Endodermal cell (in vitro differentiated cells): Measurements from ENCODE around the gene IDE. TPM values are rescaled to one million over a fixed set of nuclear protein-coding genes. Genes with fewer than 3 reads are reported as not detected.

Experiments used
- DNase-seq: peaks from one replicate; pipeline ENCODE4 v3.0.0-alpha.2; 2017
- H3K27ac ChIP-seq: 2 replicates; pipeline ENCODE4 v1.5.1; 2013; ENCODE audit warnings: mild to moderate bottlenecking, low read depth, low read length, moderate library complexity
- H3K27me3 ChIP-seq: 2 replicates; pipeline ENCODE4 v1.6.1; 2013; ENCODE audit warnings: mild to moderate bottlenecking, low read length, moderate library complexity; ENCODE audit not compliant: insufficient read depth, control insufficient read depth, poor library complexity, severe bottlenecking
- H3K36me3 ChIP-seq: 2 replicates; pipeline ENCODE4 v1.7.0; 2013; ENCODE audit warnings: mild to moderate bottlenecking, low read length, moderate library complexity; ENCODE audit not compliant: control insufficient read depth, insufficient read depth
- H3K4me1 ChIP-seq: one replicate; pipeline ENCODE4 v1.7.0; 2013; ENCODE audit warnings: low read length; ENCODE audit not compliant: control insufficient read depth, insufficient read depth
- H3K4me3 ChIP-seq: 2 replicates; pipeline ENCODE4 v1.5.1; 2013; ENCODE audit warnings: mild to moderate bottlenecking, low read length, moderate library complexity
- H3K9ac ChIP-seq: 2 replicates; pipeline ENCODE4 v1.6.1; 2013; ENCODE audit warnings: mild to moderate bottlenecking, low read length, moderate library complexity; ENCODE audit not compliant: poor library complexity, severe bottlenecking; ENCODE audit errors: extremely low read depth
- H3K9me3 ChIP-seq: 2 replicates; pipeline ENCODE4 v1.6.1; 2013; ENCODE audit warnings: mild to moderate bottlenecking, low read length, moderate library complexity; ENCODE audit not compliant: control insufficient read depth
- H3K27ac Mint-ChIP-seq: 2 replicates; pipeline ENCODE4 v1.8.0; 2020; ENCODE audit warnings: mixed read lengths
- H3K27me3 Mint-ChIP-seq: 2 replicates; pipeline ENCODE4 v1.8.0; 2021; ENCODE audit warnings: mild to moderate bottlenecking, mixed read lengths; ENCODE audit not compliant: insufficient read depth
- H3K36me3 Mint-ChIP-seq: 2 replicates; pipeline ENCODE4 v1.8.0; 2020; ENCODE audit warnings: low read depth, mixed read lengths
- H3K4me1 Mint-ChIP-seq: 2 replicates; pipeline ENCODE4 v1.8.0; 2020; ENCODE audit warnings: mixed read lengths
- H3K4me3 Mint-ChIP-seq: 2 replicates; pipeline ENCODE4 v1.8.0; 2020; ENCODE audit warnings: mild to moderate bottlenecking, moderate library complexity, mixed read lengths
- H3K9me3 Mint-ChIP-seq: 2 replicates; pipeline ENCODE4 v1.8.0; 2020; ENCODE audit warnings: mild to moderate bottlenecking, mixed read lengths
- CTCF ChIP-seq: fragments of 200-600 bp; sonication (generic); conservative IDR thresholded peaks from 2 replicates; pipeline ENCODE4 v1.5.0; 2021; ENCODE audit warnings: antibody characterized with exemption, mild to moderate bottlenecking
- WGBS, 2 experiments: methylation state at CpG; one replicate each; pipeline versions ENCODE4 v1.1.5 to v1.1.7; 2013; ENCODE audit warnings: missing lambda C conversion rate in 2 of 2, mixed read lengths in 1 of 2; ENCODE audit not compliant: insufficient coverage in 1 of 2, insufficient read length in 1 of 2; 5-methylcytosine and 5-hydroxymethylcytosine counted together
- total RNA-seq, 2 donors: library from RNA; stranded (reverse); fragmentation: NEBNext Ultra II Directional in 1 of 2; extraction: Animal tissue kit (Norgen Biotek cat#: 25700) in 1 of 2; gene quantifications; 2 replicates in 1 of 2; 3 replicates in 1 of 2; pipeline ENCODE4 v1.2.1, GENCODE V29; 2021

Gene IDE
- total RNA-seq, 2 donors from 2014 or later: 56.3 to 63.3 TPM

- H3K9ac ChIP-seq: no peak overlapping the region
- H3K4me3 Mint-ChIP-seq: no peak overlapping the region
- no peaks in the 10 kb centered on the region for H3K27me3 Mint-ChIP-seq
- H3K36me3 Mint-ChIP-seq: peaks cover 55% of the 10 kb centered on the region
- H3K36me3 ChIP-seq: peaks cover 66% of the 10 kb centered on the region
- no peaks in the 10 kb centered on the region for H3K4me1 Mint-ChIP-seq
- H3K4me1 ChIP-seq: no peaks in the 10 kb centered on the region
- DNase-seq: no peak
- no peaks in the 10 kb centered on the region for H3K27me3 ChIP-seq
- TF ChIP-seq CTCF: no peak
- 95 to 98% methylated on average over 6 of the region's 6 CpGs for WGBS, 2 experiments
- H3K27ac ChIP-seq: no peak overlapping the region
- no peaks in the 10 kb centered on the region for H3K9me3 Mint-ChIP-seq
- H3K9me3 ChIP-seq: no peaks in the 10 kb centered on the region
- no peak overlapping the region for H3K4me3 ChIP-seq
- H3K27ac Mint-ChIP-seq: no peak overlapping the region
Measured at GRCh38 chr10:92492748-92493240, 81.1 kb downstream of the IDE start.

- H3K36me3 ChIP-seq: peaks cover 71% of the 10 kb centered on the region
- WGBS, 2 experiments: 97 to 100% methylated on average over 2 of the region's 2 CpGs
- no peaks in the 10 kb centered on the region for H3K4me1 ChIP-seq
- Mint-ChIP-seq H3K9me3 (no peaks in the 10 kb centered on the region), H3K36me3 (peaks cover 77% of the 10 kb centered on the region), H3K4me3 (no peak overlapping the region), H3K27me3 (no peaks in the 10 kb centered on the region), H3K27ac (no peak overlapping the region), H3K4me1 (no peaks in the 10 kb centered on the region)
- TF ChIP-seq CTCF: no peak
- no peak overlapping the region for H3K4me3 ChIP-seq
- no peak overlapping the region for H3K9ac ChIP-seq
- no peak overlapping the region for H3K27ac ChIP-seq
- no peaks in the 10 kb centered on the region for H3K9me3 ChIP-seq
- DNase-seq: no peak
- no peaks in the 10 kb centered on the region for H3K27me3 ChIP-seq
Measured at GRCh38 chr10:92490387-92490786, 83.5 kb downstream of the IDE start.

- H3K4me1 ChIP-seq: no peaks in the 10 kb centered on the region
- H3K27ac Mint-ChIP-seq: no peak overlapping the region
- no peak for TF ChIP-seq CTCF
- H3K4me1 Mint-ChIP-seq: no peaks in the 10 kb centered on the region
- H3K27me3 Mint-ChIP-seq: no peaks in the 10 kb centered on the region
- no peak overlapping the region for H3K27ac ChIP-seq
- peaks cover 80% of the 10 kb centered on the region for H3K36me3 Mint-ChIP-seq
- H3K27me3 ChIP-seq: no peaks in the 10 kb centered on the region
- no peak overlapping the region for H3K9ac ChIP-seq
- no peaks in the 10 kb centered on the region for H3K9me3 ChIP-seq
- peaks cover 61% of the 10 kb centered on the region for H3K36me3 ChIP-seq
- no peak overlapping the region for H3K4me3 ChIP-seq
- H3K9me3 Mint-ChIP-seq: no peaks in the 10 kb centered on the region
- DNase-seq: no peak
- no peak overlapping the region for H3K4me3 Mint-ChIP-seq
Measured at GRCh38 chr10:92486637-92487036, 87.3 kb downstream of the IDE start.
